Loucy (cell line): Measurements from ENCODE around the gene CELSR1.

ENCODE experiments used
- H2AFZ ChIP-seq: fragments of 200-600 bp; sonication (generic); 2 replicates; pipeline ENCODE4 v1.6.0; 2016; ENCODE audit warnings: antibody characterized with exemption, mild to moderate bottlenecking, low read length, moderate library complexity
- H3F3A ChIP-seq: fragments of 200-600 bp; 2 replicates; pipeline ENCODE4 v1.6.0; 2016; ENCODE audit warnings: antibody characterized with exemption, low read depth, mild to moderate bottlenecking
- H3K27me3 ChIP-seq: fragments of 200-600 bp; sonication (generic); 2 replicates; pipeline ENCODE4 v1.6.1; 2014; ENCODE audit warnings: low read length, mild to moderate bottlenecking; ENCODE audit not compliant: insufficient read depth, poor library complexity, severe bottlenecking
- H3K36me3 ChIP-seq: fragments of 200-600 bp; sonication (generic); 2 replicates; pipeline ENCODE4 v1.6.1; 2016; ENCODE audit warnings: low read length; ENCODE audit not compliant: insufficient read depth
- H3K4me1 ChIP-seq: fragments of 200-600 bp; sonication (generic); 2 replicates; pipeline ENCODE4 v1.5.1; 2014; ENCODE audit warnings: low read length, mild to moderate bottlenecking; ENCODE audit not compliant: insufficient read depth, poor library complexity, severe bottlenecking
- H3K4me2 ChIP-seq: fragments of 200-600 bp; sonication (generic); 2 replicates; pipeline ENCODE4 v1.6.0; 2014; ENCODE audit warnings: antibody characterized with exemption, low read length, low read depth, mild to moderate bottlenecking; ENCODE audit not compliant: poor library complexity, severe bottlenecking
- H3K4me3 ChIP-seq: fragments of 200-600 bp; sonication (generic); 2 replicates; pipeline ENCODE4 v1.5.1; 2014; ENCODE audit warnings: low read length, mild to moderate bottlenecking, mixed read lengths; ENCODE audit not compliant: poor library complexity, severe bottlenecking
- H3K79me2 ChIP-seq: fragments of 200-600 bp; sonication (generic); 2 replicates; pipeline ENCODE4 v1.6.1; 2014; ENCODE audit warnings: low read length; ENCODE audit not compliant: insufficient read depth
- H3K9ac ChIP-seq: fragments of 200-600 bp; sonication (generic); 2 replicates; pipeline ENCODE4 v1.6.0; 2014; ENCODE audit warnings: mild to moderate bottlenecking, low read depth, low read length, moderate library complexity; ENCODE audit not compliant: poor library complexity, severe bottlenecking
- H3K9me2 ChIP-seq: fragments of 200-600 bp; sonication (generic); replicated peaks from 2 replicates; pipeline ENCODE4 v1.6.1; 2016; ENCODE audit warnings: low read depth, low read length, mixed read lengths
- H3K9me3 ChIP-seq: fragments of 200-600 bp; sonication (generic); 2 replicates; pipeline ENCODE4 v1.6.1; 2014; ENCODE audit warnings: mild to moderate bottlenecking, antibody characterized with exemption, low read length, low read depth; ENCODE audit not compliant: insufficient read depth
- H4K20me1 ChIP-seq: fragments of 200-600 bp; sonication (generic); 2 replicates; pipeline ENCODE4 v1.6.0; 2014; ENCODE audit warnings: antibody characterized with exemption, low read length, mild to moderate bottlenecking; ENCODE audit not compliant: insufficient read depth, poor library complexity, severe bottlenecking
- EZH2phosphoT487 ChIP-seq: fragments of 200-600 bp; IDR thresholded peaks from 2 replicates; pipeline ENCODE4 v1.6.1; 2018; ENCODE audit warnings: antibody characterized with exemption, mild to moderate bottlenecking, moderate library complexity, borderline replicate concordance
- TF ChIP-seq, protein P1 (sequence below): fragments of 200-600 bp; sonication (generic); conservative IDR thresholded peaks from 2 replicates; pipeline ENCODE4 v1.5.1; 2014; ENCODE audit warnings: mild to moderate bottlenecking, antibody characterized with exemption, low read length

Gene CELSR1

GRCh38 chr22:46551321-46551720 lies 13.9 kb upstream of the CELSR1 start:
- no peaks in the 10 kb centered on the region for H3K79me2 ChIP-seq
- no peaks in the 10 kb centered on the region for H3K9me3 ChIP-seq
- no peaks in the 10 kb centered on the region for H3K27me3 ChIP-seq
- H3F3A ChIP-seq, result no peaks in the 10 kb centered on the region
- H3K9ac ChIP-seq, result no peak overlapping the region
- no peak overlapping the region for H2AFZ ChIP-seq
- H3K4me2 ChIP-seq, result no peak overlapping the region
- no peak for TF ChIP-seq EZH2phosphoT487
- TF ChIP-seq, protein P1, sequence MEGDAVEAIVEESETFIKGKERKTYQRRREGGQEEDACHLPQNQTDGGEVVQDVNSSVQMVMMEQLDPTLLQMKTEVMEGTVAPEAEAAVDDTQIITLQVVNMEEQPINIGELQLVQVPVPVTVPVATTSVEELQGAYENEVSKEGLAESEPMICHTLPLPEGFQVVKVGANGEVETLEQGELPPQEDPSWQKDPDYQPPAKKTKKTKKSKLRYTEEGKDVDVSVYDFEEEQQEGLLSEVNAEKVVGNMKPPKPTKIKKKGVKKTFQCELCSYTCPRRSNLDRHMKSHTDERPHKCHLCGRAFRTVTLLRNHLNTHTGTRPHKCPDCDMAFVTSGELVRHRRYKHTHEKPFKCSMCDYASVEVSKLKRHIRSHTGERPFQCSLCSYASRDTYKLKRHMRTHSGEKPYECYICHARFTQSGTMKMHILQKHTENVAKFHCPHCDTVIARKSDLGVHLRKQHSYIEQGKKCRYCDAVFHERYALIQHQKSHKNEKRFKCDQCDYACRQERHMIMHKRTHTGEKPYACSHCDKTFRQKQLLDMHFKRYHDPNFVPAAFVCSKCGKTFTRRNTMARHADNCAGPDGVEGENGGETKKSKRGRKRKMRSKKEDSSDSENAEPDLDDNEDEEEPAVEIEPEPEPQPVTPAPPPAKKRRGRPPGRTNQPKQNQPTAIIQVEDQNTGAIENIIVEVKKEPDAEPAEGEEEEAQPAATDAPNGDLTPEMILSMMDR, result no peak
- no peaks in the 10 kb centered on the region for H3K36me3 ChIP-seq
- peaks cover 3% of the 10 kb centered on the region for H3K4me1 ChIP-seq
- H4K20me1 ChIP-seq, result no peaks in the 10 kb centered on the region
- H3K4me3 ChIP-seq, result no peak overlapping the region
- H3K9me2 ChIP-seq, result no peaks in the 10 kb centered on the region

DNA sequence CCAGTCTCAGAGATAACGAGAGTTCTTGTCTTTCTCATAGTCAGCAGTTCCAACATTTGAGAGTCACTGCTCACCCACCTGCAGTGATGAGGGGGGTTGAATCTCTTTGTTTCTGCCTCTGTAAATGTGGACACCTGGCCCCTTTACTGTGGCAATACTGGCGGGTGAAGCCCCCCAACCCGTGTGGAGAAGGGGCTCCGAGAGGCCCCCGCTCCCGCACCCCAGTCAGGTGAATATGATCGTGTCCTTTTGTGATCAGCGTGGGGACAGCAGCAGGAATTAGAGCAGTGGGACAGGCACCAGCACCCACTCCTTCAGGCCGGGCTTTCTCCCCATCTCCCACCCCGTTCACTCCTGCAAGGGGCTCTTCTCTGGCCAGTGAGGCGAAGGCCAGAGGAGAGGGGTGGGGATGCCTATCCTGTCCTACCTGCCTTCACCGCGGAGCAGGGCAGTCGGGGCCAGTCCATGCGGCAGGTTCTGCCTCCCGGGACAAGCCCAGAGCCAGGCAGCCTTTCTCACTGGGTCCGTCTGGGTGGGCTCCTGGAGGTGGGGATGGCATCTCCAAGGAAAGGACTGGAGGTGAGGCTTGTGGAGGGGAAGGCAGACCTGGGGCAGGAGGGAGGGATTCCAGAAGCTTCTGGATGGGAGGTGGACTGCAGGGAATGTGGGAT lies 12.7 kb upstream of the CELSR1 start:
- Histone ChIP-seq H3K27me3 (no peaks in the 10 kb centered on the region), H3K9ac (no peak overlapping the region), H2AFZ (no peak overlapping the region), H4K20me1 (no peaks in the 10 kb centered on the region), H3K36me3 (no peaks in the 10 kb centered on the region), H3F3A (no peaks in the 10 kb centered on the region), H3K9me3 (no peaks in the 10 kb centered on the region), H3K79me2 (no peaks in the 10 kb centered on the region), H3K4me1 (peaks cover 3% of the 10 kb centered on the region), H3K4me2 (no peak overlapping the region), H3K4me3 (no peak overlapping the region), H3K9me2 (no peaks in the 10 kb centered on the region)
- TF ChIP-seq EZH2phosphoT487, result no peak
- TF ChIP-seq, protein P1, result no peak

DNA sequence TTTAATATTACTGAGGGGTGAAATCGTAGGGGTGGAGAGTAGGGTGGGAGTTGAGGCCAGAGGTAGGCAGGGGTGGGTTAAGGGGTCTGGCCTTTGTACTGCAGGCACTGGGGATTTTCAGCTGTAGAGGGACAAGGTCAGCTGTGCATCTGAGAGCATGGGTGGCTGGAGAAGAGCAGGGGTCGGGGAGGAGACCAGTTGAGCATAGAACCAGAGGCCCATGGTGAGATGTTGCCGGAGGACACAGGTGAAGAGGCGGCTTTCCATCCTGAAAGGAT lies 12.1 kb upstream of the CELSR1 start:
- no peaks in the 10 kb centered on the region for H3K9me2 ChIP-seq
- TF ChIP-seq, protein P1, result no peak
- no peak for TF ChIP-seq EZH2phosphoT487
- H3K9me3 ChIP-seq, result no peaks in the 10 kb centered on the region
- no peaks in the 10 kb centered on the region for H3K27me3 ChIP-seq
- no peaks in the 10 kb centered on the region for H3K36me3 ChIP-seq
- no peak overlapping the region for H3K4me3 ChIP-seq
- no peaks in the 10 kb centered on the region for H3K79me2 ChIP-seq
- peaks cover 3% of the 10 kb centered on the region for H3K4me1 ChIP-seq
- no peak overlapping the region for H3K9ac ChIP-seq
- H3F3A ChIP-seq, result no peaks in the 10 kb centered on the region
- H4K20me1 ChIP-seq, result no peaks in the 10 kb centered on the region
- H3K4me2 ChIP-seq, result no peak overlapping the region
- H2AFZ ChIP-seq, result no peak overlapping the region
